ENCODE data around the gene TMX2.

TMX2 gene

DNA sequence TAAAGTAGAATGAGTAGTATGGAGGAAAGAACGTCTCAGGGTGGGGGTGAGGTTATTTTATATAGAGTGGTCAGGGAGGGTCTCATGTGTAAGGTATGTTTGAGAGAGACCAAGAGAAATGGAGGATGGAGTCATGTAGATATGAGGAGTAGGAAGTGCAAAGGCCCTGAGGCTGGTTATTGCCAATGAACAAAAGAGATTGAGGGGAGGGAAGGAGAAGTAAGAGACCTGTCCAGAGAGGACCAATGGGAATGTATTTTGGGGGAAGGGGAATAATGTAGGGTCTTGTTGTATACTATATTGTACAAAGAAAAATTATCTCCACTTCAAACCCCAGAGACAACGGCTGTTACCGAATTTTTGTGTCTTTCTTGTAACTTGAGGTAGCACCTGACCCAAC, 59.0 kb downstream of the TMX2 start:
- no peak for DNase-seq

- no peak for DNase-seq
These were observed 60.2 kb downstream of the TMX2 start for GRCh38 chr11:57772562-57772961.

DNA sequence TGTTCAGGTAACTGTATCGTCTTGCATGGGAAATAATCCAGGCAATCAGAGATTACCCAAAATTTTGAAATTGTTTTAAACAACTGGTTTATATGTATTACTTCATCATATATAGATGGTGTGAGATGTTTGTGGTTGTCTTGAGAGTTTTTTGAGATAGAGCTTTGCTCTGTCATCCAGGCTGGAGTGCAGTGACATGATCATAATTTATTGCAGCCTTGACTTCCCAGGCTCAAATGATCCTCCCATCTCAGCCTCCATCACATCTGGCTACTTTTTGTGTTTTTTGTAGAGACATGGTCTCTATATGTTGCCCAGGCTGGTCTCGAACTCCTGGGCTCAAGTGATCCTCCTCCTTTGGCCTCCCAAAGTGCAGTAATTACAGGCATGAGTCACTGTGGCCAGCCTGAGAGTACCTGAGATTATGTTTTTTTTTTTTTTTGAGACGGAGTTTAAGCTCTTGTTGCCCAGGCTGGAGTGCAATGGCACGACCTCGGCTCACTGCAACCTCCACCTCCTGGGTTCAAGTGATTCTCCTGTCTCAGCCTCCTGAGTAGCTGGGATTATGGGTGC, 60.7 kb downstream of the TMX2 start:
- DNase-seq = no peak

DNA sequence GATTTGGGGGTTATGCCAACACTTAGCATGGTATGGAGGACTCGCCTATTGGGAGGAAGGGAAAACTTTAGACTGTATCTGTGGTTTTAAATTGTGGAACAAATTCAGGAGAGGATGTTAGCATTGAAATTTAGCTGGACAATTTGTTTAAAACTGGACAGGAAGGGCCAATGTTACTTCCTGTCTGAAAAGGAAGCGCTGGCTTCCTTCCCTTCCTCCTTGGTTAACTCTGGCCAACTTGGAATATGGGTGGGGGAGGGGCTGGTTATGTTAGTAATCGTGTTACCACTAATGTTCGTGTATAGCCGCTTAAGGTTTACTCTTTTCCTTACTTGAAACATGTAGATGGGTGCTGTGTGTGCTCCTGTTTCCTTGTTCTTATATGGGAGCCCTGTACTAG, 63.1 kb downstream of the TMX2 start:
- DNase-seq = no peak

DNA sequence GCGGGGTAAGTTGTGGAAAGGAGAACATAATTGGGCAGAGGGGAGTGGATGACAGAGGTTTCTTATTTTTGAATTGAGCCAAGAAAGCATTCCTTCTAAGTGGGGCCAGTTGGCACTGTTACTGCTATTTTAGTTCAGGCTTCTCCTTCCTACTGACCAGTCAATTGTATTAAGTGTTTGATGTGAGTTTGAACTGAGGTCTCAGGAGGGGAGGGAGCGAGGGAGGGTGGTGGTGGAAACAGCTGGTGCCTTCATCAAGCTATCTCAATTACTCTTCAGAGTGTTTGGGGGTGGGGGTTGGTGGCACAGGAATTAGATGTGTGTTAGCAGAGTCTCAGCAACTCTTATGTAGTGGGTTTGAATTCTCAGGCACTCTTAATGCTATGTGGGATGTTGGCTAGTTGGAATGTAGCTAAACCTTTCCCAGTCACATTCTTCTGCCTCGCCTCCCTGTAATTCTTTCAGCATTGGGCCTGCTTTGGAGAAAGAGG, 63.7 kb downstream of the TMX2 start:
- no peak for DNase-seq

- no peak for DNase-seq
These were observed 64.3 kb downstream of the TMX2 start for GRCh38 chr11:57776577-57777210.

DNA sequence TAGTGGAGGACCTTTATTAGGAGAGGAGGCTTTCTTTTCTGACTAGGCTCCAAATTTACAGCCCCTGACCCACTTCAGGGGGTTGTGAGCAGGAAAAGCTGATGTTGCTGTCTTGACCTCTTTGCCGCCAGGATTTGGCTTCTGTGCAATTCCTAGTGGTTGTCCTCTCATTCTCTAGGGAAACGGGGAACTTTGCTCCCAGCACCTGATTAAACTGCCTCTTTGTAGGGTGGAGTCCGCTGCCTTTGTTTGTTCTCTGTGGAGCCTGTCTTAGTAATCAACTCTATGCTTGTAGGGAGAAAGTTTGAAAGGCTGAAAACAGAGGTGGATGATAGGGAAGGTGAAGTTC, 65.5 kb downstream of the TMX2 start:
- DNase-seq = no peak

DNA sequence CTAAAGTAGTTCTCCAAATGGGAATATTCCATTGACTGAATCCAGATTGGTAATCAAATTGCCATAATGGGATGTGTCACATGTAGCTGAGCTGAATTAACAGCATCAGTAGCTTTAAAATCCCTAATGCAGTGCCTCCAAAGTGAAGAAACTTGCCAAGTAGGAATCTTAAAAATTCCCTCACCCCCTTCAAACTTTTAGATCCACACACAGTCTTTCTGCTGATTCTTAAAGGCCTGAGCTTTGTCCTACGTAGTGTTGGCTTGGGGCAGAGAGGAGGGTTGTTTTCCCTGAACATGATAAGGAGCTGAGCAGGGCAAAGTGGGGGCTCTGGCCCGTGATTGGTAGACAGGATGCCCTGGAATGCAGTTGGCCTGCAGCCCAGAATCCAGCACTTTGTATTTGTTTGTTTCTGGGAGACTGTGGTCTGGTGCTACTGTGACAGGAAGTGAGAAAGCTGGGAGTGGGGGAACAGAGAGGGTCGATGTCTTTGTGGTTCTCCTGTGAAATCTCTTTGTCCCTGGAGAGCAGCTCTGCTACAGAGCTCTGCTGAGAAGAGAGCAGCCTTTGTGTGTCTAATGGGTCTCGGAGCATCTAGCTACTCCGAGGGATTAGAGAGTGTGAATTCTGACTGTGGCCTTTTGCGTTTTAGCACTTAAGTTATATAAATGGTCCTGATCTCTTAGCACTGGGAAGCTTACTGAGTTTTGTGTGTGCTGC, 66.1 kb downstream of the TMX2 start:
- peak; percentile 79 for DNase-seq

DNA sequence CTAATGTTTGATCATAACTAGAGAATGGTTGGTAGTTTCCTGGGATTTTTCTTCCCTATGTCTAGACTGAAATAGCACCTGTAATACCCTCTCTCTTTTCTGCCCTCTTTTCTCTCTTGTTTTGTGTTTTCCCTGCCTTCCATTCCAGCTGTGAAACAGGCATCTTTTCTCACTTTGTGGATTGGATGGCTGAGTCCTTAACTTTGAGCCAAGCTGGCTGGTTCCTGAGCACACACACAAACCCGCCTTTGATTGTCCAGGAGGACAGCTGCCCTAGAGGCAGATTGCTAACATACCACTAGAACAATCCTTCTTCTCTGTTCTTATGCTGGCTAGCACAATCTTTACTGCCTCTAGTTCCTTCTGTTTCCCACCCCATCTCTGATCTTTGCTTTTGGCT, 66.9 kb downstream of the TMX2 start:
- DNase-seq = no peak

DNA sequence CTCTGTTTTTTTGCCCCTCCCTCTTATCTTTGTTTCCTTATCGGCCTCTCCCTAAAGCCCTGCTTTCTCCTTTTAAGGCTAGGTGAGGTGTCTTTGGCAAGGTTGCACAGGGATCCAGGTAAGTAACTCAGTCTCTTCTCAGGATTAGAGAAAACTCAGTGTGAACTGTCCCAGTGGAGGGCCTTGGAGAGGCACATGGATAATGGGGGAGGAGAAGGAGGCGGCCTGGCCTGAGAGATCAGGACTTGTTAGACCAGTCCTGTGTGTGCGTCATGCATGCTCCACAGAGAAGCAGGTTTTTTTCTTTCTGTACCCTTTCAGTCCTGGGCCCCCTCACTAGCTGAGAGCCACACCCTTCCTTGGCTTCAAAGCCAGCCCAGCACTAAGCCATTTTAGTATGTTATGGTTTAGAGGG, 69.1 kb downstream of the TMX2 start:
- no peak for DNase-seq

DNA sequence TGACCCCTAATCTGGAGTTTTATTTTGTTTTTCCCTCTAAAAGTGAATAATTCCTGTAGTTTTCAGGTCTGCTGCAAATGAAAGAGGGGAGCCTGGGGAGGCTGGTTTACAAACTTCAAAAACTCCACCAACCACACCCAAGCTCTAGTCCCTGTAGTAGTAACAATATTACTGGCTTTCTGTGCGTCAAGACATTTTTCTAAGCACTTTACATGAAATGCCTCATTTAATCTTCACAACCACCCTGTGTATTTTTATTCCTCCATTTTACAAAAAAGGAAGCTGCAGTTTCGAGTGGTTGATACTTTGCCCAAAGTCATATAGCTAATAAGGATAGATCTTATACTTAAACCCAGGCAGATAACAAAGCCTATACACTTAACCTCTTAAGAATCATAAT, 72.7 kb downstream of the TMX2 start:
- DNase-seq = no peak

DNA sequence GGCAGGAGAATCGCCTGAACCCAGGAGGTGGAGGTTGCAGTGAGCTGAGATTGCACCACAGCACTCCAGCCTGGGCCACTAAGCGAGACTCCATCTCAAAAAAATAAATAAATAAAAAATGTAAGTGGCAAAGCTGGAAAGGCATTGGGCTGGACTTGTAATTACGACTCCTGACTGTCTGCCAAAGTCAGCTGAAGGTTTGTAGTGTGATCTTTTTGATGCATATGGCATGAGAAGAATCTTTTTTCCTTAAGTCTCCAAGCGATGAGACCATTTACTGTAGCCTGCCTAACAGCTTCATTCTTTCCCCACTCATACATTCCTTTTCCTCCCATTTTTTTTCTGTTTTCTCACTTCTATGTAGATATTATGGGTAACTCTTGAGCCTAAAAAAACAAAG, 74.0 kb downstream of the TMX2 start:
- DNase-seq = no peak

- DNase-seq = no peak
These were observed 74.7 kb downstream of the TMX2 start for GRCh38 chr11:57787006-57787604.

GRCh38 chr11:57787920-57788702, 75.7 kb downstream of the TMX2 start:
- no peak for DNase-seq

GRCh38 chr11:57788703-57789088, 76.3 kb downstream of the TMX2 start:
- DNase-seq = no peak

All from DMS79 (cell line).